NK-92 (cell line): ENCODE results near the gene KIF11.

ENCODE experiments used
- DNase-seq: peaks from one replicate; lab custom pipeline; 2025; ENCODE audit not compliant: unreplicated experiment; lab: John Stamatoyannopoulos, UW

The KIF11 gene

GRCh38 chr10:92667078-92667477, 74.1 kb downstream of the KIF11 start:
- no peak for DNase-seq

DNA sequence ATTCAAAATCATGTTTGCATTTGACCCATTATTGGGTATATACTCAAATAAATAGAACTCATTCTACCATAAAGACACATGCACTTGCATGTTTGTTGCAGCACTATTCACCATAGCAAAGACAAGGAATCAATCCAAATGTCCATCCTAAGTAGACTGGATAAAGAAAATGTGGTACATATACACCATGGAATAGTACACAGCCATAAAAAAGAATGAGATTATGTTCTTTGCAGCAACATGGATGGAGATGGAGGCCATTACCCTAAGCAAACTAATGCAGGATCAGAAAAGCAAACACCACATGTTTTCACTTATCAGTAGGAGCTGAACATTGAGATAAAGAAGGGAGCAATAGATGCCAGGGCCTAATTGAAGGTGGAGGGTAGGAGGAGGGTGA, 84.8 kb downstream of the KIF11 start:
- no peak for DNase-seq

- DNase-seq = no peak
Observed at GRCh38 chr10:92678206-92678605, 85.3 kb downstream of the KIF11 start.

- DNase-seq = no peak
Observed at GRCh38 chr10:92681306-92681834, 88.4 kb downstream of the KIF11 start.

DNA sequence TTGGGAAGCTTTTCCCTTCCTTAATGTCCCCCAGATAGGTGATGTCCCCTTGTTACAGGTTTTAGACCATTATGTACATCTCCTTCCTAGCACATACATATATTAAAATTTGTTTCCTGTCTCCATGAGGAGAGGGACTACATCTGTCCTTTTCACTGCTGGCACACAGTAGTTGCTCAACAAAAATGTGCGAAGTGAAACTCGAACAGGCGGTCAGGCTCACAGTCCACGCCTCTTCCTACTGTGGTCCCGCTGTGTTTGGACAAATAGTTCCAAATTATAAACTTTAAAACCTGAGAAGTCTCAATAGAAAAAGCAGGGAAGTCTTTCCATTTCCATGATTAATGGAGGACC, 95.6 kb downstream of the KIF11 start:
- DNase-seq = no peak

DNA sequence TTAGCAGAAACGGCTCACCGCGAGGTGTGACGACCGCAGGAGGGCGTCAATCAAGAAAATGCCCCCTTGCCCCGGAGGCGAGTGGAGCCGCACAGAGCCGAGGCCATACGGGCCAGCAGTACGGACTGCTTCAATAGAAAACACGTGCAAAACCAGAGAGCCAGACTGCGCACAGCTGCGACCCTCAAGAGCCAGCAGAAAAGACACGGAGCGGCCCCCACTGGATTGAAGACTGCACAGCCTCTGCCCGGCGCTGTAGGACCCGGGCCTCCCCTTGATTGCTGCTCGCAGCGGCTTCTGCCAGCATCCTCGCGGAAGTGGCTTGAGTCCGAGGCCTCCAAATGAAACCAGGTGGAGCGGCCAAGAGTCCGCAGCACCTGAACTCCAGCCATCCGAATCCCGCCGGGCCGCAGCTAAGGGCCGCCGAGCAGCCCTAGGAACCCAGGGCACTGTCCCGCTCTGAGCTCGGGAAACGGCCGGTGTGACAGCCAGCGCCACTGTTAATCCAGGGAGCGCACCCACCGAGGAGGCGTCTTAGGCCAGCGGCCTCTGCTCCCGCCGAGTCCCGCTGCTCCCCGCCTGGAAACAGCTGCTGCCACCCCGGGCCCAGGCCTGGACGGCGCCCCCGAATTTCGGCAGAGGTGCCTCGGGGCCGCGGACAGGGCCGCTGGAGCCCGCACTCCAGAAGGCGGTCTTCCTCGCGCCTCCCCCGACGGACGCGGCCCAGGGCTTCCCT, 96.2 kb downstream of the KIF11 start:
- no peak for DNase-seq

- no peak for DNase-seq
Observed at GRCh38 chr10:92689663-92690210, 96.8 kb downstream of the KIF11 start, which contains the start of gene HHEX. HHEX (plus strand) TSS chr10:92689955; CDS start chr10:92689987, 32 bp downstream.

DNA sequence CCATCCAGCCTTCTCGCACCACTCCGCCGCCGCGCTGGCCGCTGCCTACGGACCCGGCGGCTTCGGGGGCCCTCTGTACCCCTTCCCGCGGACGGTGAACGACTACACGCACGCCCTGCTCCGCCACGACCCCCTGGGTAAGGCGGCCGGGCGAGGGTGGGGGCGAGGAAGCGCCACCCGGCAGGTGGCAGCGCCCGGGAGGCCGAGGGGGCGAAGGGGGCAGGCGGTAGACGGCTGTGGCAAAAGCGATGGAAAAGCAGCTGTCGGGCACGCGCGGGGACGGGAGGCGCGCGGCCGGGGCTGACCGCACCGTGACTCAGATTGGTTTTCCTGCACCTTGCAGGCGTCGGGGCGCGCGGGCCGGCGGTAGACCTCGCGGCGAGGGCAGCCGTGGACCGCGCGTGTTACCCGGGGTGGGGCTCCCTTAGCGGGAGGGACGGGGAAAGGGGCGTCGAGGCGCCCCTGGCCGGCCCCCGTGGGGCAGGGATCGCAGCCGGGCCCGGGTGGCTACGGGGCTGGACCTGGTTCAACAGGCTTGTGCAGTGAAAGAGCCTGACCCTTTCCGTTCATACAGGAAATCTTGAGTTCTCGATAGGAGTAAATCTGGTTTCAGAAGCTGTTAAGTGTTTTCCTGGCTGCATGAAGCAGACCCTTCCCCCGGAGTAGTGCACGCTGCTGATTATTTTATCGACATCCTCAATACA, 97.4 kb downstream of the KIF11 start:
- DNase-seq = no peak

GRCh38 chr10:92690915-92691590, 98.1 kb downstream of the KIF11 start:
- no peak for DNase-seq

- no peak for DNase-seq
Observed at GRCh38 chr10:92691591-92692079, 98.7 kb downstream of the KIF11 start.

DNA sequence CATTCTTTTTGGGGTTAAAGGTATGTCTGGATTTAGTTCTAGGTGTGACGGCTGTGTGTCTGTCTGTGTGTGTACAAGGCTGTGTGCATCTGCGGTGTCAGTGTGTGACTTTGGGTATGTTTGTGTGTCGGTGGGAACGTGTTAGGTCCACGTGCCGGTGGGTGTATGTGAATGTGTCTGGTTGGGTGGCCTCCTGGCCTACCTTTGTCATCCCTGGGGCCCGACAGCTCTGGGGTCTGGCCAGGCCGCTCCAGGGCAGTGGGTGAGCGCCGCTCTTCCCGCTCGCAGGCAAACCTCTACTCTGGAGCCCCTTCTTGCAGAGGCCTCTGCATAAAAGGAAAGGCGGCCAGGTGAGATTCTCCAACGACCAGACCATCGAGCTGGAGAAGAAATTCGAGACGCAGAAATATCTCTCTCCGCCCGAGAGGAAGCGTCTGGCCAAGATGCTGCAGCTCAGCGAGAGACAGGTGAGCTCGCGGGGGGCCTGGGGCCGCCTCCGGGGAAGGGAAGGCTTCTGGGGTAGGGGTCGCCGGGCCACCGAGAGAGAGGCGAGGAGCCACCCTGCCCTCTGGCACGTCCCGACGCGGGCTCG, 99.2 kb downstream of the KIF11 start:
- DNase-seq = no peak

DNA sequence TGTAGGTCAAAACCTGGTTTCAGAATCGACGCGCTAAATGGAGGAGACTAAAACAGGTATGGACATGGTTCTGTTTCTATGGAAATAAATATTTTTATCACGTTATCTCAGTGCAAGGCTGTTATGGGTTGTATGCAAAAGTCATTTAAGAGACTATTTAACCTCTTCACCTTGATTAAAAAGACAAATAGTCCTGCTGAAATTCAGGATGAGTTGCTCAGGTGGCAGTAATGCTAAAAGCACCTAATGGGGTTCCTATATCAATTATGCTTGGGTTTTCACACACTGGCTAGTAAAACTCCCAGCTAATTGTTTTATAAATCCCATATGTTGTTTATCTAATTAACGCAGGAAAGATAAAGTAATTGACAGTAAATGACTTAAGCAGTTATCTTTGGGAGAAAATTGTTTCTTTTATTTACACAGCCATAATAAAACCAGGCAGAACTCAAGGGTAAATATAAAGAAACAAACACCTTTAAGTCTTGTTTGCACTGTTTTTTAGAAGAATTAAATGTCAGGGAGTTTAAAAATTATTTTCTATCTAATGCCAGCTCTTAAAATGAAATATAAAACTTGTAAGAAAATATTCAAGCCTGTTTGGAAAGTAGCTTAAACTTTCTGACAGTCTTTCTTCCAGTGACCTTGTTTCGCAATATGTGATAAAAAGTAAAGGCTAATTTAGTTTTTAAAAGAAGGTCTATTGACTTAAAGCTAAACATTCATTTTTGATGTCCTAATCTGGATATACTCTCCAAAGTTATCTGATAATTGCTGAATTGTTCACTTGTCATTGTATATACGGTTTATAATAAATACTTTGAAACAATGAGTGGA, 100.0 kb downstream of the KIF11 start:
- no peak for DNase-seq

DNA sequence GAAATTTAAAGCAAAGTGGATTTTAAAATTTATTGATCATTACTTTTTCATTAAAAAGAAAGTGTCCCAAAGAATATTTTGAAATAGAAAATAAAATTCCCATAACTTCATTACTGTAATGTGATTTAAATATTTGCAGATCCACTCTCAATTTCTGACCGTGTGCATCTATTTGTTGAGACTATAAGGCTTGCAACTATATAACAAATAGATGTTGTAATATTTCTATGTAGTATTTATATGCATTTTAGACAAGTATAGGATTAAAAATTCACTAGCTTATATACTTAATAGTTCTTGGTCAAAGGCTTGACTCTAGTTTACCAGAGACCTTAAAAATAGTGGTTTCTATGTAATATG, 100.6 kb downstream of the KIF11 start:
- no peak for DNase-seq

DNA sequence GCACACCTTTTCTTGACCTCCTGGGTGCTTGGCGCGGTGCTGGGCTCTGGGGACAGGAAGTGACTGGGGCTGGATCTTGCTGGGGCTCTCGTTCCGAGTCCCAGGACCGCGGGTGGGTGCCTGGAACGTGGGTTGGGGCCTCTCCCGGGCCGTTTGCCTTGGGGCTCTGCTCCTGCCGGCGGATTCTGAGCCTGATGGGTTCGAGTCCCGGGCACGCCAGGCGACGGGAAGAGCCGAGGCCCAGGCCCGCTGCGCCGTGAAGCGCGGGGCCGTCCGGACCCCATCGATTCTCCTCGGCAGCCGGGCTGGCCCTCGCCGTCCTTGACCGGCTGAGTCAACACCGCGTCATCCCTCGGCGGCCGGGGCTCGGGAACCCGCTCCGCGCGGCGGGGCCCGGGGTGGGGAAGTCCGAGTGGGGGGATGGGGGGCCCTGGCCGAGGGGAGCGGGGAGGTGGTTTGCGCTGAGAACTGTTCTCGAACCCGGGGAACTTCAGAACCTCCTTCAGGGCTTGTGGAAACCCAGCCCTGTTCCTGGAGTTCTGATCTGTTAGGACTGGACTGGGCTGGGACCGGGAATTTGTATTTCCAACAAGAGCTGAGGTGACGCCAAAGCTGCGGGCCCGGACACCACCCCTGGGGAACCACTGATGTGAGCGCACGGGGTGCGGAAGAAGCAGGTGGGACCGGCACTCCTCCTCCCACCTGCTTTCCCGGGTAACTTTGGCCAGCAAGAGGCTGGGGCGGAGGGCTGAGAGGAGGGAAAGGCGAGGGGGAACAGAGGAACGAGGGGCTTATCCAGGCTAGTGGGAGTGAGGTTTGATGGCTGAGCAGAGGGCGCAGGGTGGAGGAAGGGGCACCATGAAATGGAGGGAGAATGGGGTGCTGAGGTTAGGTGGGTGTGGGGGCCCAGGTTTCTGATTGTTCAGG, 103.0 kb downstream of the KIF11 start:
- no peak for DNase-seq

- no peak for DNase-seq
Observed at GRCh38 chr10:92696606-92697383, 103.9 kb downstream of the KIF11 start.

- DNase-seq = no peak
Observed at GRCh38 chr10:92697663-92698511, 105.0 kb downstream of the KIF11 start.

DNA sequence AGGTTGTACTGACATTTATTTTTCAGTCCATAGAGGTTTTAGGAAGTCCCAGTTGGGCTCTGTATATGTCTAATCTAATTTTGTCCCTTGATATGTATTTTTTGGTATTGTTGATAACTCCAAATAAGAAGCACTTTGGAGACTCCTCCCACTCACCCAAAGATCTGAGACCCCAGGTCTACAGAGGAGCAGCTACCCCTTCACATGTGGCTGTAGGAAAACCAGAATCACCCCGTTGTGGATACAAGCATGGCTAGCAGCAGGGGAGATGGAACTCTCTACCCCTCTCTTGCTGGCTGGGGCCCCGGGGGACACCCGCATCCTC, 106.2 kb downstream of the KIF11 start:
- no peak for DNase-seq
